OCI-LY1 (cell line): ENCODE measurements around the gene NOXA1.
A peak's percentile ranks its signal among the peaks of the same experiment; 100 is the strongest.

ENCODE experiments used
- H2AFZ ChIP-seq: fragments of 200-600 bp; sonication (generic), shearing (Covaris generic); 2 replicates; pipeline ENCODE4 v1.6.0; 2014; ENCODE audit warnings: antibody characterized with exemption, mild to moderate bottlenecking, low read length
- H3F3A ChIP-seq: fragments of 200-600 bp; sonication (generic), shearing (Covaris generic); 2 replicates; pipeline ENCODE4 v1.6.0; 2014; ENCODE audit warnings: mild to moderate bottlenecking, antibody characterized with exemption, low read length, moderate library complexity; ENCODE audit not compliant: insufficient read depth
- H3K27ac ChIP-seq: fragments of 200-600 bp; sonication (generic); 2 replicates; pipeline ENCODE4 v1.5.1; 2014; ENCODE audit warnings: low read length, mixed run types, mild to moderate bottlenecking, low read depth; ENCODE audit not compliant: poor library complexity, severe bottlenecking
- H3K27me3 ChIP-seq: fragments of 200-600 bp; sonication (generic); 2 replicates; pipeline ENCODE4 v1.6.0; 2014; ENCODE audit warnings: antibody characterized with exemption, mild to moderate bottlenecking, low read length, moderate library complexity; ENCODE audit not compliant: insufficient read depth
- H3K36me3 ChIP-seq: fragments of 200-600 bp; sonication (generic); 2 replicates; pipeline ENCODE4 v1.6.1; 2014; ENCODE audit warnings: mild to moderate bottlenecking, antibody characterized with exemption, low read length, moderate library complexity, mixed read lengths; ENCODE audit not compliant: insufficient read depth
- H3K4me1 ChIP-seq: fragments of 200-600 bp; sonication (generic); 2 replicates; pipeline ENCODE4 v1.5.1; 2014; ENCODE audit warnings: mild to moderate bottlenecking, low read length, moderate library complexity; ENCODE audit not compliant: insufficient read depth, severe bottlenecking
- H3K4me2 ChIP-seq: fragments of 200-600 bp; sonication (generic), shearing (Covaris generic); 2 replicates; pipeline ENCODE4 v1.6.1; 2014; ENCODE audit warnings: low read length
- H3K4me3 ChIP-seq: fragments of 200-600 bp; sonication (generic); 2 replicates; pipeline ENCODE4 v1.5.1; 2014; ENCODE audit warnings: low read length, low read depth, mild to moderate bottlenecking, mixed read lengths; ENCODE audit not compliant: poor library complexity, severe bottlenecking
- H3K79me2 ChIP-seq: fragments of 200-600 bp; shearing (Covaris generic); 2 replicates; pipeline ENCODE4 v1.6.1; 2016; ENCODE audit warnings: mixed run types, low read length, mixed read lengths; ENCODE audit not compliant: insufficient read depth
- H3K9ac ChIP-seq: fragments of 200-600 bp; sonication (generic), shearing (Covaris generic); 2 replicates; pipeline ENCODE4 v1.6.1; 2014; ENCODE audit warnings: mild to moderate bottlenecking, low read length, mixed read lengths
- H3K9me2 ChIP-seq: fragments of 200-600 bp; sonication (generic), shearing (Covaris generic); 2 replicates; pipeline ENCODE4 v1.6.1; 2014; ENCODE audit warnings: low read depth, mild to moderate bottlenecking, low read length, mixed read lengths
- H3K9me3 ChIP-seq: fragments of 200-600 bp; shearing (Covaris generic); 2 replicates; pipeline ENCODE4 v1.6.1; 2014; ENCODE audit warnings: low read length, mixed read lengths
- H4K20me1 ChIP-seq: fragments of 200-600 bp; sonication (generic), shearing (Covaris generic); 2 replicates; pipeline ENCODE4 v1.6.0; 2016; ENCODE audit warnings: mild to moderate bottlenecking, low read length; ENCODE audit not compliant: insufficient read depth
- EZH2 ChIP-seq: fragments of 200-600 bp; sonication (generic), shearing (Covaris generic); IDR thresholded peaks from 2 replicates; pipeline ENCODE4 v1.8.0; 2017; ENCODE audit warnings: borderline replicate concordance, mixed run types, mild to moderate bottlenecking, antibody characterized with exemption, low read length, moderate library complexity, mixed read lengths
- TF ChIP-seq, protein P1 (sequence below): fragments of 200-600 bp; sonication (generic), shearing (Covaris generic); IDR thresholded peaks from 2 replicates; pipeline ENCODE4 v1.5.1; 2017; ENCODE audit warnings: mild to moderate bottlenecking, antibody characterized with exemption, low read length, moderate library complexity, mixed read lengths

Gene NOXA1

GRCh38 chr9:137423514-137424291 lies 510 bp downstream of the NOXA1 start:
- Histone ChIP-seq H3K9ac (peak overlapping the region; percentile 26; the same call in 1 of the 2 replicates), H3K9me3 (no peaks in the 10 kb centered on the region), H3K4me1 (peaks cover 20% of the 10 kb centered on the region), H3K9me2 (no peaks in the 10 kb centered on the region), H4K20me1 (no peaks in the 10 kb centered on the region), H3K4me3 (peak overlapping the region; percentile 49), H3K4me2 (peak overlapping the region; percentile 59), H3K79me2 (no peaks in the 10 kb centered on the region), H2AFZ (no peak overlapping the region), H3K27ac (no peak overlapping the region), H3K36me3 (no peaks in the 10 kb centered on the region), H3K27me3 (peaks cover 5% of the 10 kb centered on the region; the same call in 1 of the 2 replicates), H3F3A (no peaks in the 10 kb centered on the region)
- TF ChIP-seq, protein P1, sequence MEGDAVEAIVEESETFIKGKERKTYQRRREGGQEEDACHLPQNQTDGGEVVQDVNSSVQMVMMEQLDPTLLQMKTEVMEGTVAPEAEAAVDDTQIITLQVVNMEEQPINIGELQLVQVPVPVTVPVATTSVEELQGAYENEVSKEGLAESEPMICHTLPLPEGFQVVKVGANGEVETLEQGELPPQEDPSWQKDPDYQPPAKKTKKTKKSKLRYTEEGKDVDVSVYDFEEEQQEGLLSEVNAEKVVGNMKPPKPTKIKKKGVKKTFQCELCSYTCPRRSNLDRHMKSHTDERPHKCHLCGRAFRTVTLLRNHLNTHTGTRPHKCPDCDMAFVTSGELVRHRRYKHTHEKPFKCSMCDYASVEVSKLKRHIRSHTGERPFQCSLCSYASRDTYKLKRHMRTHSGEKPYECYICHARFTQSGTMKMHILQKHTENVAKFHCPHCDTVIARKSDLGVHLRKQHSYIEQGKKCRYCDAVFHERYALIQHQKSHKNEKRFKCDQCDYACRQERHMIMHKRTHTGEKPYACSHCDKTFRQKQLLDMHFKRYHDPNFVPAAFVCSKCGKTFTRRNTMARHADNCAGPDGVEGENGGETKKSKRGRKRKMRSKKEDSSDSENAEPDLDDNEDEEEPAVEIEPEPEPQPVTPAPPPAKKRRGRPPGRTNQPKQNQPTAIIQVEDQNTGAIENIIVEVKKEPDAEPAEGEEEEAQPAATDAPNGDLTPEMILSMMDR: no peak
- no peak for TF ChIP-seq EZH2

DNA sequence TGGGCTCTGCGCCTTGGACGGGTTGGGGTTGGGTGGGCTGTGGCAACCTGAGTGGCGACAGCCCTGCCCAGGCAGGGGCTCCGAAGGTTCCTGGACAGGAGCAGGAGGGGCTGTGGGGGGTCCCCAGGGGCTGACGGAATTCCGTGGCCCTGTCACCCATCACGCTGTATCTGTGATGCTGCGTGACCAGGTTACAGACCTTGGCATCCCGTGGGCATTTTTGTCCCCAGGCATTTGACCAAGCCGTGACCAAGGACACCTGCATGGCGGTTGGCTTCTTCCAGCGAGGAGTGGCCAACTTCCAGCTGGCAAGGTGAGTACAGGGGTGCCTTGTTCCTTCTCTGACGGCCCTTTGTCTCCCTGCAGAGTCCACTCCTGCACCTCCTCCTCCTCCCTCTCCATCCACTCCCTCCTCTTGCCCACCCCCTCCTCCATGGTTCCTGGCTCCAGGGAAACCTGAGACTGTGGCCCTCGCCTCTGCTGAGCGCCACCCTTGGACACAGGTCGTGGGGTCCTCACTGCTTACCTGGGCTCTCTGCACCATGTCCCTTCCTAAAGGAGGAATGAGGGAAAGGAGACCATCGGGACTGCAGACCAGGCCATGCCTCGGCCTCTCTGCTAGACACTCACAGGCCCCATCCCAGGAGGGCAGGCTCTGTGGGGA lies 3.0 kb downstream of the NOXA1 start:
- Histone ChIP-seq H3F3A (no peaks in the 10 kb centered on the region), H3K36me3 (no peaks in the 10 kb centered on the region), H3K9me2 (no peaks in the 10 kb centered on the region), H3K9ac (no peak overlapping the region), H3K4me1 (peaks cover 37% of the 10 kb centered on the region), H3K27me3 (peaks cover 18% of the 10 kb centered on the region; the same call in 1 of the 2 replicates), H4K20me1 (no peaks in the 10 kb centered on the region), H3K9me3 (no peaks in the 10 kb centered on the region), H3K27ac (no peak overlapping the region), H2AFZ (no peak overlapping the region), H3K4me3 (no peak overlapping the region), H3K4me2 (no peak overlapping the region), H3K79me2 (no peaks in the 10 kb centered on the region)
- TF ChIP-seq, protein P1: no peak
- no peak for TF ChIP-seq EZH2

- peaks cover 18% of the 10 kb centered on the region; the same call in 1 of the 2 replicates for H3K27me3 ChIP-seq
- H2AFZ ChIP-seq: no peak overlapping the region
- H3K4me1 ChIP-seq: peaks cover 26% of the 10 kb centered on the region
- no peaks in the 10 kb centered on the region for H3K36me3 ChIP-seq
- H4K20me1 ChIP-seq: no peaks in the 10 kb centered on the region
- H3K79me2 ChIP-seq: no peaks in the 10 kb centered on the region
- no peak overlapping the region for H3K27ac ChIP-seq
- no peak overlapping the region for H3K9ac ChIP-seq
- no peaks in the 10 kb centered on the region for H3F3A ChIP-seq
- no peaks in the 10 kb centered on the region for H3K9me2 ChIP-seq
- H3K4me3 ChIP-seq: no peak overlapping the region
- no peak overlapping the region for H3K4me2 ChIP-seq
- no peak for TF ChIP-seq EZH2
- TF ChIP-seq, protein P1: no peak
- no peaks in the 10 kb centered on the region for H3K9me3 ChIP-seq
These were observed 4.5 kb downstream of the NOXA1 start for GRCh38 chr9:137427454-137428310.
